ENCODE results near the gene PPM1H. TPM values are rescaled to one million over a fixed set of nuclear protein-coding genes. Genes with fewer than 3 reads are reported as not detected.

Gene PPM1H
- total and polyA plus RNA-seq, 2 of the 8 experiments (the other 6 are each of a cell fraction or from before 2014, with no cell fraction given): 16.4 to 36.1 TPM

DNA sequence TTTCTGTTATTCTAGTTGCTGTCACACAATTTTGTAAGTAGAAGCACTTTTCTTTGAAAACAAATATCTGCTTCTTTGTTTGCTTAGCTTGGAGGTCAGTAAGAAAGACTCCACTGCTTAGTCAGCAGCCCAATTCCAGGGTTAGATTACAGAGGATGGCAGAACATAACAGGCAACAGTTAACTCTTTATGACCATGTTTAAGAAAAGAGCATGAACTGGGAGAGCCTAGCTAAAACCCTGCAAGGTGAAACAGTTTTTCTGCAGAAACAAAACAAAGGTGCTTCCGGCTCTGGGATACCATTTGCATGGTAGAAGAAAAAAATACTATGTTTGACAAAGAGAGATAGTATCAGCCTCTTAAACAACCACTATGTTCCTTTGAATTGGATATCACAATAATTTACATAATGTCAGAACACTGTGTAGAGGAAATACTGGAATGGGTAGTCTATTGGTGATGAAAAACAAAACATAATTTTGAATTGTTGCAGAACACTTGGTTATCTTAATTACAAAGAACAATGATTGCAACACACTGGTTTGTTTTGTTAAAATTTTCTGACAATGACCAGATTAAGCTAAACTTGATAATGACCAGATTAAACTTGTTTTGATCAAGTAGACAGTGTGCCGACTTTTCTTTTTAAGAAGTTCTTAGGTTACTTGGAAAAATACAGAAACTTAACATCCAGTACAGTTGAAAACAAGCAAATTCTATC is 22.4 kb upstream of the PPM1H start:
- H3K9ac ChIP-seq (replicated peaks in 1 of 4; ENCODE audit: extremely low read depth in 1 of 4, low read depth in 3 of 4, low read length in 3 of 4): no peak overlapping the region
- H3K23ac ChIP-seq (ENCODE audit: insufficient read length): no peak overlapping the region
- H3K23me2 ChIP-seq (ENCODE audit: low read depth, low read length): no peaks in the 10 kb centered on the region
- no peak overlapping the region for H2BK15ac ChIP-seq (ENCODE audit: low read length)
- H4K8ac ChIP-seq (ENCODE audit: extremely low read depth, insufficient read depth, low read length): no peak overlapping the region
- peak; percentile 93 for FAIRE-seq
- peak overlapping the region; percentile 70; the same call in 1 of the 2 replicates for H2AFZ ChIP-seq (ENCODE audit: low read length)
- no peak overlapping the region for H2BK12ac ChIP-seq (ENCODE audit: low read depth, low read length)
- H3K79me2 ChIP-seq (ENCODE audit: control insufficient read depth in 1 of 2, insufficient read depth in 2 of 2, low read length in 2 of 2): no peaks in the 10 kb centered on the region
- peak overlapping the region; percentile 46 for H4K5ac ChIP-seq (ENCODE audit: insufficient read length, low read depth, low read length)
- H4K20me1 ChIP-seq (replicated peaks in 1 of 2; ENCODE audit: control insufficient read depth in 1 of 2, insufficient read depth in 2 of 2, low read length in 2 of 2): no peaks in the 10 kb centered on the region
- no peak overlapping the region for H2AK5ac ChIP-seq (ENCODE audit: low read depth, low read length)
- H3K79me1 ChIP-seq (ENCODE audit: low read depth, low read length): no peaks in the 10 kb centered on the region
- H3K27me3 ChIP-seq (replicated peaks in 1 of 4; ENCODE audit: control insufficient read depth in 3 of 4, extremely low read depth in 1 of 4, insufficient read depth in 3 of 4, low read length in 3 of 4): peaks cover 0 to 5% (median 0%) of the 10 kb centered on the region in 4 experiments; a peak in 1 of 7 replicates
- H2BK5ac ChIP-seq (ENCODE audit: low read depth, low read length): no peak overlapping the region; the same call in 1 of the 2 replicates
- no peak overlapping the region for H4K91ac ChIP-seq (replicated peaks; ENCODE audit: insufficient read length, low read length)
- peaks cover 0 to 4% (median 0%) of the 10 kb centered on the region in 4 experiments; a peak in 1 of 7 replicates for H3K4me1 ChIP-seq (replicated peaks in 1 of 4; ENCODE audit: control insufficient read depth in 3 of 4, insufficient read depth in 4 of 4, low read length in 3 of 4)
- peak overlapping the region in 1 of 4 experiments; percentile 27; a peak in 1 of 8 replicates for H3K4me3 ChIP-seq (ENCODE audit: extremely low read depth in 1 of 4, insufficient read depth in 2 of 4, low read depth in 3 of 4, low read length in 4 of 4)
- H3K56ac ChIP-seq (replicated peaks; ENCODE audit: insufficient read length, low read depth, low read length): no peak overlapping the region
- H3K9me3 ChIP-seq (ENCODE audit: insufficient read depth in 2 of 2, low read depth in 1 of 2, low read length in 1 of 2): no peaks in the 10 kb centered on the region
- peak overlapping the region; percentile 27 to 29; a peak in 2 of 4 replicates for H3K4me2 ChIP-seq (ENCODE audit: insufficient read depth in 1 of 2, low read depth in 2 of 2, low read length in 2 of 2)
- H3K18ac ChIP-seq (ENCODE audit: extremely low read depth, low read length): no peak overlapping the region
- H3K4ac ChIP-seq (replicated peaks; ENCODE audit: insufficient read length, low read depth, low read length): no peak overlapping the region
- peak overlapping the region; percentile 64; the same call in 1 of the 2 replicates for H2BK20ac ChIP-seq (ENCODE audit: low read length)
- ChIA-PET POLR2A (ENCODE audit: partially characterized antibody) (no interaction called here), CTCF (ENCODE audit: partially characterized antibody) (interaction anchor here (1.1 to 1.6 kb wide), 3 partner anchors 27 to 130 kb away, joined by 3 read pairs; no protein-coding TSS in a partner anchor)
- no peak for DNase-seq (ENCODE audit: low read depth in 1 of 2, low spot score in 2 of 2)
- 39% methylated on average over 2 of the region's 2 CpGs; no CpG with 5 or more reads in 1 of the 2 experiments for WGBS, 2 experiments (ENCODE audit: extremely low coverage in 1 of 2, insufficient coverage in 1 of 2, insufficient read length in 1 of 2, insufficient replicate concordance in 2 of 2, low coverage in 1 of 2, low lambda C conversion rate in 2 of 2, missing lambda C conversion rate in 1 of 2)
- no peaks in the 10 kb centered on the region for H3K36me3 ChIP-seq (ENCODE audit: control insufficient read depth in 2 of 4, insufficient read depth in 4 of 4, low read length in 3 of 4)
- H2BK120ac ChIP-seq (replicated peaks; ENCODE audit: low read depth, low read length): peak overlapping the region; percentile 13
- no peak overlapping the region for H3K14ac ChIP-seq (ENCODE audit: insufficient read length)
- H3K27ac ChIP-seq (ENCODE audit: low read depth, low read length): no peak overlapping the region
- TF ChIP-seq RFX5 (IDR thresholded peaks at IDR 0.05; ENCODE audit: borderline replicate concordance, low read depth, low read length): no peak
- no peak for TF ChIP-seq RAD21 (IDR thresholded peaks at IDR 0.05 in 1 of 2, conservative IDR thresholded peaks at IDR 0.05 in 1 of 2; ENCODE audit: low read depth in 2 of 2, low read length in 2 of 2)
- peak; percentile 54 for TF ChIP-seq MAFK (IDR thresholded peaks at IDR 0.05; ENCODE audit: low read depth, low read length)
- no peak for TF ChIP-seq SIX5 (IDR thresholded peaks at IDR 0.05; ENCODE audit: low read depth, low read length)
- TF ChIP-seq SIN3A (conservative IDR thresholded peaks at IDR 0.05 in 1 of 2, IDR thresholded peaks at IDR 0.05 in 1 of 2; ENCODE audit: low read depth in 1 of 2, low read length in 2 of 2): no peak
- no peak for TF ChIP-seq RXRA (IDR thresholded peaks at IDR 0.05; ENCODE audit: insufficient read depth, low read depth, low read length)
